Fibroblast of villous mesenchyme (primary cell): Measurements from ENCODE around the gene RERE. TPM values are rescaled to one million over a fixed set of nuclear protein-coding genes. Genes with fewer than 3 reads are reported as not detected.

Experiments
- DNase-seq: peaks from one replicate; pipeline ENCODE4 v3.0.0-alpha.2; 2010; ENCODE audit warnings: low read depth
- H3K4me3 ChIP-seq: 2 replicates; pipeline ENCODE4 v1.5.1; 2011; ENCODE audit warnings: low read depth, mild to moderate bottlenecking, low read length
- CTCF ChIP-seq: IDR thresholded peaks from 2 replicates; pipeline ENCODE4 v1.5.1; 2012; ENCODE audit warnings: low read depth, mild to moderate bottlenecking, low read length; ENCODE audit not compliant: insufficient read depth
- total RNA-seq: library from RNA; depleted of rRNA; stranded (reverse); fragments of >200 nt; gene quantifications from 2 replicates; pipeline ENCODE4 v1.2.3, GENCODE V29; 2012

Gene RERE
- total RNA-seq, 1 donor, result 51.4 TPM

GRCh38 chr1:8373581-8374241 lies 443.7 kb downstream of the RERE start:
- H3K4me3 ChIP-seq, result no peak overlapping the region
- DNase-seq, result peak; percentile 90
- no peak for TF ChIP-seq CTCF

- no peak for TF ChIP-seq CTCF
- H3K4me3 ChIP-seq, result no peak overlapping the region
- no peak for DNase-seq
Observed at GRCh38 chr1:8373125-8373524, 444.3 kb downstream of the RERE start.

- DNase-seq, result no peak
Observed at GRCh38 chr1:8371372-8371991, 446.0 kb downstream of the RERE start.

GRCh38 chr1:8370905-8371315 lies 446.5 kb downstream of the RERE start:
- H3K4me3 ChIP-seq, result no peak overlapping the region
- no peak for DNase-seq
- no peak for TF ChIP-seq CTCF

More at GRCh38 chr1:8371372-8371991, 446.0 kb downstream of the RERE start:
- H3K4me3 ChIP-seq, result no peak overlapping the region
- no peak for TF ChIP-seq CTCF

- peak; percentile 61 for DNase-seq
- no peak overlapping the region for H3K4me3 ChIP-seq
- no peak for TF ChIP-seq CTCF
Observed at GRCh38 chr1:8370046-8370881, 447.2 kb downstream of the RERE start.

- H3K4me3 ChIP-seq, result no peak overlapping the region
- no peak for TF ChIP-seq CTCF
Observed at GRCh38 chr1:8368956-8369639, 448.3 kb downstream of the RERE start.

More at GRCh38 chr1:8368956-8369639, 448.3 kb downstream of the RERE start:
- no peak for DNase-seq
